Tibial nerve (tissue), 4 donors: ENCODE results near the gene MATN1. TPM values are rescaled to one million over a fixed set of nuclear protein-coding genes. Genes with fewer than 3 reads are reported as not detected.

Experiments
- DNase-seq, 2 donors: peaks; one replicate each; pipeline ENCODE4 v3.0.0-alpha.2; 2019; ENCODE audit warnings: low spot score in 2 of 2
- H3K27ac ChIP-seq, 4 donors: fragments of 200-600 bp; sonication (generic) in 3 of 4; one replicate each; pipeline ENCODE4 v1.5.1; 2017 to 2019; ENCODE audit warnings: mild to moderate bottlenecking in 1 of 4
- H3K27me3 ChIP-seq, 2 donors: fragments of 200-600 bp; sonication (generic) in 1 of 2; one replicate each; pipeline versions ENCODE4 v1.5.1 to v1.6.0; 2017 to 2019
- H3K36me3 ChIP-seq, 3 donors: fragments of 200-600 bp; sonication (generic); one replicate each; pipeline ENCODE4 v1.5.1; 2018 to 2019
- H3K4me1 ChIP-seq, 4 donors: fragments of 200-600 bp; sonication (generic) in 3 of 4; one replicate each; pipeline ENCODE4 v1.5.1; 2017 to 2019
- H3K4me3 ChIP-seq, 4 donors: fragments of 200-600 bp; sonication (generic) in 3 of 4; one replicate each; pipeline ENCODE4 v1.5.1; 2017 to 2019; ENCODE audit warnings: mild to moderate bottlenecking in 1 of 4, moderate library complexity in 1 of 4
- H3K9me3 ChIP-seq, 4 donors: fragments of 200-600 bp; sonication (generic) in 3 of 4; one replicate each; pipeline ENCODE4 v1.5.1; 2017 to 2019
- EP300 ChIP-seq, 2 donors: sonication (generic); formaldehyde crosslinking; IDR thresholded peaks; one replicate each; pipeline ENCODE4 v1.6.1; 2017; ENCODE audit warnings: antibody characterized with exemption in 2 of 2, mild to moderate bottlenecking in 1 of 2
- POLR2A ChIP-seq, 2 donors: fragments of 450-650 bp; IDR thresholded peaks; one replicate each; pipeline ENCODE4 v1.6.1; 2017; ENCODE audit warnings: antibody characterized with exemption in 2 of 2, mild to moderate bottlenecking in 2 of 2, moderate library complexity in 2 of 2
- WGBS, 2 donors: methylation state at CpG; one replicate each; pipeline ENCODE4 v1.1.5; 2018; 5-methylcytosine and 5-hydroxymethylcytosine counted together
- total RNA-seq, 4 donors: library from RNA; depleted of rRNA; stranded (reverse); fragments of >200 nt; gene quantifications; one replicate each; pipeline ENCODE4 v1.1.0, GENCODE V29; 2016
- TF ChIP-seq, protein P1 (sequence below), 5 experiments: fragments of 200-600 bp in 3 of 5; fragments of 450-650 bp in 2 of 5; sonication (generic) in 3 of 5; IDR thresholded peaks; one replicate each; pipeline ENCODE4 v1.5.1; 2016 to 2019; ENCODE audit warnings: antibody characterized with exemption in 5 of 5, mild to moderate bottlenecking in 3 of 5, moderate library complexity in 2 of 5

The MATN1 gene
- total RNA-seq, 4 donors from 2014 or later: not detected

DNA sequence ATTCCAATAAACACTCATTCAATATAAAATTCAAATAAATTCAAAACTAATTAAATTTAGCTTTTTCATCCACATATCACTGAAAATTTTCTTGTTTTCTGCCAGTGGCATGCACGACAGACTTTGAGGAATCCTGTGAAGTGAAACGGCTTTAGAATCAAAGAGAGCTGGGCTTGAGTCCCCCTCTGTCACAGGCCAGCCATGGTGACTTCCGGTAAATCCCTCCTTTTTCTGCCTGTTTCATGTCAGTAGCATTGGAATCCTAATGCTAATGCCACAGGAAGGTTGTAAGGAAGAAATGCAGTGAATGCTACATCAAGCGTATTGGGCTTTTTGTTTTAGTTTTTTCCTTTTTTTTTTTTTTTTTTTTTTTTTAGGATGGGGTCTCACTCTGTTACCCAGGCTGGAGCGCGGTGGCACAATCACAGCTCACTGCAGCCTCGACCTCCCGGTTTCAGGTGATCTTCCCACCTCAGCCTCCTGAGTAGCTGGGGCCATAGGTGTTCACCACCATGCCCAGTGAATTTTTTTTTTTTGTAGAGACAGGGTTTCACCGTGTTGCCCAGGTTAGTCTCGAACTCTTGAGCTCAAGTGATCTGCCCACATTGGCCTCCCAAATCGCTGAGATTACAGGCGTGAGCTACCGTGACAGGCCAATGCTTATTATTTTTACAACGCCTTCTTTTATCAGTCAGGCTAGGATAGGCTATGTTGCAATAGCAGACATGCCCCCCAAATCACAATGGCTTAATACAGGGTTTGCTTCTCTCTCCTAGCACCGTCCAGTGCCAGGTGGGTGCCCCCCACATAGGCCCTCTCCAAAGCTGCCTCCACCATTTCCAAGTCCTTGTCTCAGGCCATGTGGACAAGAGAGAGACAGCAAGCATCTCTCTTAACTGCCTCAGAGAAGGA is 3.6 kb upstream of the MATN1 start:
- no peak for DNase-seq
- Histone ChIP-seq H3K9me3 (no peaks in the 10 kb centered on the region), H3K27me3 (no peaks in the 10 kb centered on the region), H3K4me3 (no peak overlapping the region), H3K36me3 (peaks cover 0 to 35% (median 0%) of the 10 kb centered on the region in 3 donors), H3K4me1 (peaks cover 0 to 22% (median 7%) of the 10 kb centered on the region in 4 donors), H3K27ac (no peak overlapping the region)
- WGBS, 2 donors: 87 to 89% methylated on average over 15 of the region's 15 CpGs
- TF ChIP-seq, protein P1, sequence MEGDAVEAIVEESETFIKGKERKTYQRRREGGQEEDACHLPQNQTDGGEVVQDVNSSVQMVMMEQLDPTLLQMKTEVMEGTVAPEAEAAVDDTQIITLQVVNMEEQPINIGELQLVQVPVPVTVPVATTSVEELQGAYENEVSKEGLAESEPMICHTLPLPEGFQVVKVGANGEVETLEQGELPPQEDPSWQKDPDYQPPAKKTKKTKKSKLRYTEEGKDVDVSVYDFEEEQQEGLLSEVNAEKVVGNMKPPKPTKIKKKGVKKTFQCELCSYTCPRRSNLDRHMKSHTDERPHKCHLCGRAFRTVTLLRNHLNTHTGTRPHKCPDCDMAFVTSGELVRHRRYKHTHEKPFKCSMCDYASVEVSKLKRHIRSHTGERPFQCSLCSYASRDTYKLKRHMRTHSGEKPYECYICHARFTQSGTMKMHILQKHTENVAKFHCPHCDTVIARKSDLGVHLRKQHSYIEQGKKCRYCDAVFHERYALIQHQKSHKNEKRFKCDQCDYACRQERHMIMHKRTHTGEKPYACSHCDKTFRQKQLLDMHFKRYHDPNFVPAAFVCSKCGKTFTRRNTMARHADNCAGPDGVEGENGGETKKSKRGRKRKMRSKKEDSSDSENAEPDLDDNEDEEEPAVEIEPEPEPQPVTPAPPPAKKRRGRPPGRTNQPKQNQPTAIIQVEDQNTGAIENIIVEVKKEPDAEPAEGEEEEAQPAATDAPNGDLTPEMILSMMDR (IDR thresholded peaks at IDR 0.05): no peak
- TF ChIP-seq EP300 (IDR thresholded peaks at IDR 0.05): no peak

DNA sequence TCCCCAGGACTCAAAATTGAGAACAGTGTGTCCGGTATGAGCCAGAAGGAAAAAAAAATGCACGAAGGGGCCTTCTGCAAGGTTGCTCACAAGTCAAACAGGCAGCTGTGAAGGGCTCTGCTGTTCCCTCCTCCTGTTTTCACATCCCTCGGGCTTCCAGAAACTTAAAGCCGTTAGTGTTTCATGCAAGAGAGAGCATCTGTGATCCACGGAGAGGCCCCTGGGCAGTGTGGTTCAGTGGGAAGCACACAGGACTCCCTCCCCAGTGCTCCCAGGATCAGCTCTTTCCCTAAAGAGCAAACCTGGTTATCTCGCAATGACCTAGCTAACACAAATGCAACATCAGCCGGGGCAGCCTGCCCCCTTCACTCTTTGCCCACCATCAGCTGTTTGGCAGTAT is 2.9 kb upstream of the MATN1 start:
- WGBS, 2 donors: 57 to 67% methylated on average over 7 of the region's 7 CpGs
- H3K27ac ChIP-seq: no peak overlapping the region
- peaks cover 0 to 36% (median 0%) of the 10 kb centered on the region in 3 donors for H3K36me3 ChIP-seq
- peaks cover 0 to 17% (median 7%) of the 10 kb centered on the region in 4 donors for H3K4me1 ChIP-seq
- H3K9me3 ChIP-seq: no peaks in the 10 kb centered on the region
- H3K4me3 ChIP-seq: no peak overlapping the region
- no peak for DNase-seq
- H3K27me3 ChIP-seq: no peaks in the 10 kb centered on the region
- no peak for TF ChIP-seq EP300 (IDR thresholded peaks at IDR 0.05)
- no peak for TF ChIP-seq POLR2A (IDR thresholded peaks at IDR 0.05)
- TF ChIP-seq, protein P1 (IDR thresholded peaks at IDR 0.05): no peak

DNA sequence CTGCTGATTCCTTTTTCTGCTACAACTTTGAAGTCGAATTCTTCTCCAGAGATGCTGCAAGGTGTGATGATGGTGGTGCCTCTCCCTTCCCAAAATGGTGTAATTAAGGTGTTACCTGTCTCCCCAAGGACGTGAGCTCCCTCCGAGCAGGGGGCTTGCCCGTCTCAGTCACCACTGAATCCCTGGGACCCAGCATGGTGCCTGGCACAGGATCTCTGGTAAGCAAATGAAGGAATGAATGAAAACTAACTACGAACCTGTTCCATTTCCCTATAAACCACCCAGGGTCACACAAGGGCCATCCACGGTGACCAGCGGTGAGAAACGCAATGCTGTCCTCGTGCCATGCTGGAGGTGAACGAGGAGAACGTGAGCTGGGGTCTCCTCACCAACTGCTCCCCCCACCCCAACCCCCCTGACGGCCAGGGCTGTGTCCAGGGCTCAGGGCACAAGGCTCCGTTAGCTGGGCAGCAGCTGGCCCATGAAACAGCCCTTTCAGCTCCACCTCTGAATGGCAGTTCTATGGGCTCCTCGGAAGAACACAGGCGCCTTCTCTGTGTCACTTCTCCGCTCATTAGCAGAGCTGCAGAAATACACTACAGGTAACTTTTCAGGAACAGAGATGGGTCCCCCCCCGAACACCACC is 2.2 kb upstream of the MATN1 start:
- Histone ChIP-seq H3K27me3 (no peaks in the 10 kb centered on the region), H3K27ac (no peak overlapping the region), H3K4me3 (no peak overlapping the region), H3K4me1 (peaks cover 0 to 11% (median 6%) of the 10 kb centered on the region in 4 donors), H3K9me3 (no peaks in the 10 kb centered on the region), H3K36me3 (peaks cover 0 to 36% (median 0%) of the 10 kb centered on the region in 3 donors)
- WGBS, 2 donors: 83 to 89% methylated on average over 13 to 17 of the region's 17 CpGs
- no peak for TF ChIP-seq POLR2A (IDR thresholded peaks at IDR 0.05)
- TF ChIP-seq EP300 (IDR thresholded peaks at IDR 0.05): no peak
- TF ChIP-seq, protein P1 (IDR thresholded peaks at IDR 0.05): no peak
- no peak for DNase-seq

DNA sequence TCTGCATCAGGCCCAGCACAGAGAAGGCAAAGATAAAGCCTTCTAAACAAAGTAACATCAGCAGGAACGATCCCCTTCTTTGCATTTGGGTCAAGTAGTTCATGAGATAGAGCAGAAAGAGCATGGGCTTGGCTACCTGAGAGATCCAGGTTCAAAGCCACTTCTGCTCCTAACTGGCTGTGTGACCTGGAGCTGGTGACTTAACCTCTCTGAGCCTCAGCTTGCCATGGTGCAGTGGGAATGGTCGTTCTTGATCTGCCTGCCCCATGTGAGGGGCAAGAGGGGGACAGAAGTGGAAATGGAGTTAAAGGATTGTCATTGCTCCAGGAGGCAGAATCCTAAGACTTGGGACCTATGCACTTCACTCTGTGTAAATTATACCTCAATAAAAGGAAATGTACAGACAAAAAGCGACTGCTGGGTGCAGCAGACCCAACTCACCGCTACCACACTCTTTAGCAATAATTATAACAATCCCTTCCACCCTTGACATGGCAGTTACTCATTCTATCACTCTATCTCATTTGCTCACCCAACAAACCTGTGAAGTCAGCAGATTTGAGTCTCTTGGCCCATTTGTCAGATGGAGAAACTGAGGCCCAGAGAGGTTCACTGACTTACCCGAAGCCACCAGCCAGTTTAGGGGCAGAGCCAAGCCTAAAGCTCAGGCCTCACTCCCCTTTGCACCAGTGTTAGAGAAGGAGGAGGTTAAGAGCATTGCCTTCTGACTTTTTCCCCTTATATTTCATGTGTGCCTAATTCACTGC is 1.5 kb upstream of the MATN1 start:
- peaks cover 0 to 36% (median 0%) of the 10 kb centered on the region in 3 donors for H3K36me3 ChIP-seq
- H3K9me3 ChIP-seq: no peaks in the 10 kb centered on the region
- WGBS, 2 donors: 88 to 90% methylated on average over 5 of the region's 5 CpGs
- no peak overlapping the region for H3K27ac ChIP-seq
- TF ChIP-seq EP300 (IDR thresholded peaks at IDR 0.05) (no peak), POLR2A (IDR thresholded peaks at IDR 0.05) (no peak)
- TF ChIP-seq, protein P1 (IDR thresholded peaks at IDR 0.05): no peak
- H3K4me1 ChIP-seq: peaks cover 0 to 4% (median 0%) of the 10 kb centered on the region in 4 donors
- no peak for DNase-seq
- H3K27me3 ChIP-seq: no peaks in the 10 kb centered on the region
- no peak overlapping the region for H3K4me3 ChIP-seq
